ENCODE results near the gene SPDL1.
"Not testable (repeated sequence)": the region's sequence is repeated elsewhere in the genome, so short reads cannot be mapped to it uniquely, and the experiment has no call there.

SPDL1 gene

GRCh38 chr5:169576181-169576598 lies 7.4 kb upstream of the SPDL1 start:
- peak; percentile 95 for DNase-seq (ENCODE audit: low read depth)

- peak; percentile 42 for DNase-seq (ENCODE audit: low read depth)
Observed at GRCh38 chr5:169577951-169578350, 5.6 kb upstream of the SPDL1 start.

- DNase-seq (ENCODE audit: low read depth) = no peak
Observed at GRCh38 chr5:169580964-169581363, 2.6 kb upstream of the SPDL1 start.

- DNase-seq (ENCODE audit: low read depth) = no peak
Observed at GRCh38 chr5:169581580-169582227, 1.9 kb upstream of the SPDL1 start.

GRCh38 chr5:169583101-169583423 lies 511 bp upstream of the SPDL1 start:
- DNase-seq (ENCODE audit: low read depth) = no peak

GRCh38 chr5:169584998-169585451 lies 1.5 kb downstream of the SPDL1 start:
- no peak for DNase-seq (ENCODE audit: low read depth)

GRCh38 chr5:169590602-169591001 lies 7.0 kb downstream of the SPDL1 start:
- no peak for DNase-seq (ENCODE audit: low read depth)

- no peak for DNase-seq (ENCODE audit: low read depth)
Observed at GRCh38 chr5:169591636-169592035, 8.1 kb downstream of the SPDL1 start.

GRCh38 chr5:169592937-169593650 lies 9.5 kb downstream of the SPDL1 start:
- no peak for DNase-seq (ENCODE audit: low read depth)

GRCh38 chr5:169595172-169595820 lies 11.7 kb downstream of the SPDL1 start:
- DNase-seq (ENCODE audit: low read depth) = no peak

- DNase-seq (ENCODE audit: low read depth) = no peak
Observed at GRCh38 chr5:169599451-169599850, 15.9 kb downstream of the SPDL1 start.

- DNase-seq (ENCODE audit: low read depth) = no peak
Observed at GRCh38 chr5:169602535-169602934, 19.0 kb downstream of the SPDL1 start.

- no peak for DNase-seq (ENCODE audit: low read depth)
Observed at GRCh38 chr5:169606279-169606678, 22.7 kb downstream of the SPDL1 start.

GRCh38 chr5:169607882-169608281 lies 24.3 kb downstream of the SPDL1 start:
- DNase-seq (ENCODE audit: low read depth) = no peak

- DNase-seq (ENCODE audit: low read depth) = no peak
Observed at GRCh38 chr5:169609716-169610115, 26.1 kb downstream of the SPDL1 start.

- no peak for DNase-seq (ENCODE audit: low read depth)
Observed at GRCh38 chr5:169610606-169611005, 27.0 kb downstream of the SPDL1 start.

- no peak for DNase-seq (ENCODE audit: low read depth)
Observed at GRCh38 chr5:169615561-169615960, 32.0 kb downstream of the SPDL1 start.

GRCh38 chr5:169624307-169624706 lies 40.7 kb downstream of the SPDL1 start:
- not testable (repeated sequence) for DNase-seq (ENCODE audit: low read depth)

- DNase-seq (ENCODE audit: low read depth) = peak; percentile 96
Observed at GRCh38 chr5:169626779-169627178, 43.2 kb downstream of the SPDL1 start.

- peak; percentile 66 for DNase-seq (ENCODE audit: low read depth)
Observed at GRCh38 chr5:169627551-169627950, 44.0 kb downstream of the SPDL1 start.

- DNase-seq (ENCODE audit: low read depth) = peak; percentile 93
Observed at GRCh38 chr5:169628892-169629291, 45.3 kb downstream of the SPDL1 start.

GRCh38 chr5:169629847-169630548 lies 46.4 kb downstream of the SPDL1 start:
- DNase-seq (ENCODE audit: low read depth) = peak; percentile 77

GRCh38 chr5:169631360-169631759 lies 47.8 kb downstream of the SPDL1 start:
- peak; percentile 44 for DNase-seq (ENCODE audit: low read depth)

All from GM04503 (cell line).